Myocyte (in vitro differentiated cells): ENCODE results near the gene IGFLR1. TPM values are rescaled to one million over a fixed set of nuclear protein-coding genes. Genes with fewer than 3 reads are reported as not detected.
"Not testable (repeated sequence)": the region's sequence is repeated elsewhere in the genome, so short reads cannot be mapped to it uniquely, and the experiment has no call there.

ENCODE experiments used
- DNase-seq: peaks from one replicate; pipeline ENCODE4 v3.0.0-alpha.2; 2012; ENCODE audit warnings: low read depth
- total RNA-seq: library from RNA; depleted of rRNA; stranded (reverse); fragments of >200 nt; gene quantifications from 2 replicates; pipeline ENCODE4 v1.2.3, GENCODE V29; 2014

Gene IGFLR1
- total RNA-seq, 1 donor from 2014 or later = 4.8 TPM

DNA sequence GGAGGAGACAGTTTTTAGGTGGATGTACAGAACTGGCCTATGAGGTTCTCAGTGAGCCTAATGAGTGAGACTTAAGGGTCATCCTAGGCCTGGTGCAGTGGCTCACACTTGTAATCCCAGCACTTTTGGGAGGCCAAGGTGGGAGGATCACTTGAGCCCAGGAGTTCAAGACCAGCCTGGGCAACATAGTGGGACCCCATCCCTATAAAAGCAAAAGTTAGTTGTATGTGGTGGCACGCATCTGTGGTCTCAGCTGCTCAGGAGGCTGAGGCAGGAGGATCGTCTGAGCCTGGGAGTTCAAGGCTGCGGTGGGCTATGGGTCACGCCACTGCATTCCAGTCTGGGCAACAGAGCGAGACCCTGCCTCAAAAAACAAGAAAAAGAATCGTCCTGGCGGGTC lies 18.1 kb downstream of the IGFLR1 start:
- not testable (repeated sequence) for DNase-seq

DNA sequence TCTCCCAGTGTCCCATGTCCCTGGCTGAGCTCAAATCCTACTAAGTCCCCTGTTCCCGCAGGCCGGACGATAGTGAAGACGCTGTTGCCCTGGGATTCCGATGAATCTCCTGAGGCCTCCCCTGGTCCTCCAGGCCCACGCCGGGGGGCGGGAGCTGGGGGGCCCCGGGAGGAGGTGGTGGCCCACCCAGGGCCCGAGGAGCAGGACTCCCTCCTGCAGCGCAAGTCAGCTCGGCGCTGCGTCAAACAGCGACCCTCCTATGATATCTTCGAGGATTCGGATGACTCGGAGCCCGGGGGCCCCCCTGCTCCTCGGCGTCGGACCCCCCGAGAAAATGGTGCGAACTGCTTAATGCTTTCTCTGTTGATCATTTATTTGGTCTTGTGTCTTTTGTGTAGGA lies 18.6 kb downstream of the IGFLR1 start:
- no peak for DNase-seq

DNA sequence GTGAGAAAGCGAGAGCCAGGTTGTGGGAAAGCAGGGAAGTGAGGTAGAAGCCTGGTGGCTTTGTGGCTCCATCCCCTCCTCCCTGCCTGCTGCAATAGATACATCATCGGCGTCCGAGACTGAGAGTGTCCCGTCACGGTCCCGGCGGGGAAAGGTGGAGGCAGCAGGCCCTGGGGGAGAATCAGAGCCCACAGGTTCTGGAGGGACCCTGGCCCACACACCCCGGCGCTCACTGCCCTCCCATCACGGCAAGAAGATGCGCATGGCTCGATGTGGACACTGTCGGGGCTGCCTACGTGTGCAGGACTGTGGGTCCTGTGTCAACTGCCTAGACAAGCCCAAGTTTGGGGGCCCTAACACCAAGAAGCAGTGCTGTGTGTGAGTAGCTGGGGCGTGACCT lies 19.4 kb downstream of the IGFLR1 start:
- DNase-seq = no peak

DNA sequence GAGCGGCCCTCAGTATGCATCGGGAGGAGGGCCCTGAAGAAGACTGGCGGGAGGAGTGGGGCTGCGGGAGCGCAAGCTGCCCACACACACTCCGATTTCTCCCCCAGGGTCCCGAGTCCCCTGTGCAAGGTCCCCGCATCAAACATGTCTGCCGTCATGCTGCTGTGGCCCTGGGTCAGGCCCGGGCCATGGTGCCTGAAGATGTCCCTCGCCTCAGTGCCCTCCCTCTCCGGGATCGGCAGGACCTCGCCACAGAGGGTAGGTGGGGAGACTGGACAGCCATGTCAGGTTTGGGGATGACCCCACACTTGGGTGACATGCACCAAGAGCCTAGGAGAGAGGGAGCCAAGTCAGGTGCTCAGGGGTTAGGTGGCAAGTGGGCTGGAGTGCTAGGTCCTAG lies 19.8 kb downstream of the IGFLR1 start:
- DNase-seq = no peak

DNA sequence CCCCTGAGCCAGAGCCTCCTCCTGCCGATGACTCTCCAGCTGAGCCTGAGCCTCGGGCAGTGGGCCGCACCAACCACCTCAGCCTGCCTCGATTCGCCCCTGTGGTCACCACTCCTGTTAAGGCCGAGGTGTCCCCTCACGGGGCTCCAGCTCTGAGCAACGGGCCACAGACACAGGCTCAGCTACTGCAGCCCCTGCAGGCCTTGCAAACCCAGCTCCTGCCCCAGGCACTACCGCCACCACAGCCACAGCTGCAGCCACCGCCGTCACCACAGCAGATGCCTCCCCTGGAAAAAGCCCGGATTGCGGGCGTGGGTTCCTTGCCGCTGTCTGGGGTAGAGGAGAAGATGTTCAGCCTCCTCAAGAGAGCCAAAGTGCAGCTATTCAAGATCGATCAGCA lies 20.9 kb downstream of the IGFLR1 start:
- DNase-seq = no peak

DNA sequence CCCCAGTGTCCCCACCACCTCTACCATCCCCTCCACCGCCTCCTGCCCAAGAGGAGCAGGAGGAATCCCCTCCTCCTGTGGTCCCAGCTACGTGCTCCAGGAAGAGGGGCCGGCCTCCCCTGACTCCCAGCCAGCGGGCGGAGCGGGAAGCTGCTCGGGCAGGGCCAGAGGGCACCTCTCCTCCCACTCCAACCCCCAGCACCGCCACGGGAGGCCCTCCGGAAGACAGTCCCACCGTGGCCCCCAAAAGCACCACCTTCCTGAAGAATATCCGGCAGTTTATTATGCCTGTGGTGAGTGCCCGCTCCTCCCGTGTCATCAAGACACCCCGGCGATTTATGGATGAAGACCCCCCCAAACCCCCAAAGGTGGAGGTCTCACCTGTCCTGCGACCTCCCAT lies 21.6 kb downstream of the IGFLR1 start:
- DNase-seq = no peak

DNA sequence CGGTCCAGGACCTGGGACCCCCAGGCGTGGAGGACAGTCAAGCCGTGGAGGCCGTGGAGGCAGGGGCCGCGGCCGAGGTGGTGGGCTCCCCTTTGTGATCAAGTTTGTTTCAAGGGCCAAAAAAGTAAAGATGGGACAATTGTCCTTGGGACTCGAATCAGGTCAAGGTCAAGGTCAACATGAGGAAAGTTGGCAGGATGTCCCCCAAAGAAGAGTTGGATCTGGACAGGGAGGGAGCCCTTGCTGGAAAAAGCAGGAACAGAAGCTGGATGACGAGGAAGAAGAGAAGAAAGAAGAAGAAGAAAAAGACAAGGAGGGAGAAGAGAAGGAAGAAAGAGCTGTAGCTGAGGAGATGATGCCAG lies 22.1 kb downstream of the IGFLR1 start:
- no peak for DNase-seq

DNA sequence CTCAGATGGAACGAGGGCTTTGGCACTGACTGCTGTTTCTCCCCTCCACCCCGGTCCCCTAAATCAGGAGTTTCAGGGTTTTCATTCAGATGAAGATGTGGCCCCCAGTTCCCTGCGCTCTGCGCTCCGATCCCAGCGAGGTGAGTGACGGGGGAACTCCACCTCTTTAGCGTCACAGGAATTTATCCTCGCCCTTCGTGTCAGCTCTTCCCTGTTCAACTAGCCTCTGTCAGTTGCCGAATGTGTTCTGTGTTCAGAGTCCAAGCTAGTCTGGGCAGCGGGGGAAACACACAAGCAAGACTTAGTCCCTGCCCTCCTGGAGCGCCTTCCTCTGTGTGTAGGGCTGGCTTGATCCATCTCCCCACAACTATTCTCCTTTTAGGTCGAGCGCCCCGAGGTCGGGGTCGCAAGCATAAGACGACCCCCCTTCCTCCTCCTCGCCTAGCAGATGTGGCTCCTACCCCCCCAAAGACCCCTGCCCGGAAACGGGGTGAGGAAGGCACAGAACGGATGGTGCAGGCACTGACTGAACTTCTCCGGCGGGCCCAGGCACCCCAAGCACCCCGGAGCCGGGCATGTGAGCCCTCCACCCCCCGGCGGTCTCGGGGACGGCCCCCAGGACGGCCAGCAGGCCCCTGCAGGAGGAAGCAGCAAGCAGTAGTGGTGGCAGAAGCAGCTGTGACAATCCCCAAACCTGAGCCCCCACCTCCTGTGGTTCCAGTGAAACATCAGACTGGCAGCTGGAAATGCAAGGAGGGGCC lies 22.7 kb downstream of the IGFLR1 start:
- no peak for DNase-seq

DNA sequence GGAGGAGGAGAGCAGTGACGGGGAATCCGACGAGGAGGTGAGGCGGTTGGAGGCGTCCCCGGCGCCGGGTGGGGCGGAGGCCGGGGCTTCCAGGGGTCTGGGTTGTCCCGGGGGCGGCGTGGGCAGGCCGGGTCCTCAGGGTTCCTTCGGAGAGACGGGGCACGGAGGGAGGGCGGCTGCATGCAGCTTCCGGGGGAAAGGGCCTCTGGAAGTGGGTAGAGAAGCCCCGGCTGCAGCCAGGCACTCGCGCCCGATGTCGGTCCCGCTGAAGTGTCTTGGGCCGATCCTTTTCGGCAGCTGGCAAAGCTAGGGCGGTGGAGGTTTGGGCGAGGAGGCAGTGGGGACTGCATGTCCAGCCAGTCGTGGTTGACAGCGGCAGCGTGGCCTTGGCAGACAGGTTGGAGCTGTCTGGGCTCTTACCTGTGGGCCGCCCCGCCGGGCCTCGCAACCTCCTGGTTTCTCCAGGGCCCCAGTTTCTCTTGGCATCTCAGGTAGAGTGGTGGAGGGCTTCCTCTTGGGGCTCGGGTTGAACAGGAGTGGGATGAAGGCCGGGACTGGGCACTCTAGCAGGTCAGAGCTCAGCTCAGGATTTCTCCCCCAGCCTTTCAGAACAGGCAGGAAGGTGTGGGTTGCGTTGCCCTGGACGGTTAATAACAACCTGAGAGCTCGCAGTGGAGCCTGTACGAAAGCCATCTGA lies 23.8 kb downstream of the IGFLR1 start:
- DNase-seq = peak; percentile 46

DNA sequence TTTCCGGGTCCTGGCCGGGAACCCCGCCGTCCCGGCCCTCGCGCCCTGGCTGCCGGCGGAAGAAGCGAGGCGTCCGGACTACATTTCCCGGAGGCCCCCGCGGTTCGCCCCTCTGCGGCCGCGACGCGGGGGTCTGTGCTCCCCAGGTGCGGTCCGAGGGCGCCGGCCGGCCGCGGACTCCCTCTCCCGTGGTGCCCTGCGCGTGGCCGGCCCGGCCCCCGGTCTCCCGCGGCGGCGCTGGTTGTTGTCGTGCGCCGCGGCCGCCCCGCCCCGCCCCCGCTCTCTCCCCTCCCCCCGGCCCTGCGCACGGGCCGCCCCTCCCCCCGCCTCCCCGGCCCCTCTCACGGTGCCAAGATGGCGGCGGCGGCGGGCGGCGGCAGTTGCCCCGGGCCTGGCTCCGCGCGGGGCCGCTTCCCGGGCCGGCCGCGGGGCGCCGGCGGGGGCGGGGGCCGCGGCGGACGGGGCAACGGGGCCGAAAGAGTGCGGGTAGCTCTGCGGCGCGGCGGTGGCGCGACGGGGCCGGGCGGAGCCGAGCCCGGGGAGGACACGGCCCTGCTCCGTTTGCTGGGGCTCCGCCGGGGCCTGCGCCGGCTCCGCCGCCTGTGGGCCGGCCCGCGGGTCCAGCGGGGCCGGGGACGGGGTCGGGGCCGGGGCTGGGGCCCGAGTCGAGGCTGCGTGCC lies 24.4 kb downstream of the IGFLR1 start, which contains the start of gene KMT2B:
KMT2B (plus strand) TSS at position 339 of the 680 bp plus-strand sequence; CDS start at position 355, 16 bp downstream.
- peak; percentile 96 for DNase-seq

DNA sequence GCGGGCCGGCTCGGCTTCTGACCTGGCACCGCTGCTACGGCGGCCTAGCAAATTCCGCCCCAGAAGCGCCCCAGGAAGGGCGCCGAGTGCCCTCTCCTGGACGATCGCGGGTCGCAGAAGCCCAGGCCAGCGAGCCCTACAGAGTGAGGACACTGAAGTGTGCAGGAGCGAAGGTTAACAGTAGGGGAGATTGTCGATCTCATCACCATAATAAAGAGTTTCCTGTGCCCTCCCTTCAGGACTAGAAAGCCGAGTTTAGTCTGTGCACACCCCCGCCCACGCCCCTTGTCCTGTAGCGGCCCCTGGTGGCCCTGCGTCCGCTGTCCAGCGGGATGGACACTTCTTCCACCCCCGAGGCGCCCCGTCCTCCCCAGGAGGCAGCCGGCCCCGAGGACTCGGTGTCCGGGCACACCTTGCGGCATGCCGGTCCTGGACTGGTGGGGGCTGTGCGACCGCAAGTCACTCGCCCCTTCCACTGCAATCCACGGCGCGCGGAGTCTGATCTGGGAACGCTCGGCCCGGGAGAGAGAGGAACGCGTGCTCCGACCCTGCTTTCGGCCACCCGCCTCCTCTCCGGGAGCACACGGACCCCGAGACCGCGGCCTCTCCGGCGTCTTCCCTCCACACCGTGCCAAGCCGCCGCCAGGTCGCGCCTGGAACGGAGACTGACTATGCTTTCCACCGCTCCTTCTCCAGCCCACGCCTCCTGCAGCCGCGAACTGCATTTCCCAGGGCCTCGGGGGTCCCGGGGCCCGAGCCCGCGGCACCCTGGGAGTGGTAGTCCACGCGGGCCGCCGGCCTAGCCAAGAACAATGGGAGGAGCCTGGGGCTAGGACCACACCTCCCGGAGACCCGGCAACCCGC lies 25.2 kb downstream of the IGFLR1 start:
- DNase-seq = peak; percentile 90

DNA sequence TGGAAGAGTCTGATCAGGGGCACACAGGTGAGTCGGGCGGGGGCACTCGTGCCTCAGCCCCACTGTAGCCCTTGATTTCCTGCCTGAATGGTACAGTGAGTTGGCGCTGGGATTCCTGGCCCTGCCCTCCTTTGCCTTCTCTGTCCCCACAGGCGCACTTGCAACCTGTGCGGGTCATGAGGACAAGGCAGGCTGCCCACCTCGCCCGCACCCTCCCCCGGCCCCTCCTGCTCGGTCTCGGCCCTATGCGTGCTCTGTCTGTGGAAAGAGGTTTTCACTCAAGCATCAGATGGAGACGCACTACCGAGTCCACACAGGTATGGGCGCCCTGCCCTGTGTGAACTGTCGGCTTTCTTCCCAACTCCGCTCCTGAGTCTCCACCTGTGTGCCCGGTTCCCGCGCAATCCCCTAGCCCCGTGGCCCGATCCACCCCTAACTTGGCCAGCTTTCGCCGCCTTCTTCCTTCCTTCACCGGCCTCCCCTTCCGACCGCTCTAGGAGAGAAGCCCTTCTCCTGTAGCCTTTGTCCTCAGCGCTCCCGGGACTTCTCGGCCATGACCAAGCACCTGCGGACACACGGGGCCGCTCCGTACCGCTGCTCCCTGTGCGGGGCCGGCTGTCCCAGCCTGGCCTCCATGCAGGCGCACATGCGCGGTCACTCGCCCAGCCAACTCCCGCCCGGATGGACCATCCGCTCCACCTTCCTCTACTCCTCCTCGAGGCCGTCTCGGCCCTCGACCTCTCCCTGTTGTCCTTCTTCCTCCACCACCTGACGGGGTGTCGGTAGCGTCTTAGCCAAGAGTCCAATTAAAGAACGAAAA lies 26.1 kb downstream of the IGFLR1 start:
- no peak for DNase-seq

DNA sequence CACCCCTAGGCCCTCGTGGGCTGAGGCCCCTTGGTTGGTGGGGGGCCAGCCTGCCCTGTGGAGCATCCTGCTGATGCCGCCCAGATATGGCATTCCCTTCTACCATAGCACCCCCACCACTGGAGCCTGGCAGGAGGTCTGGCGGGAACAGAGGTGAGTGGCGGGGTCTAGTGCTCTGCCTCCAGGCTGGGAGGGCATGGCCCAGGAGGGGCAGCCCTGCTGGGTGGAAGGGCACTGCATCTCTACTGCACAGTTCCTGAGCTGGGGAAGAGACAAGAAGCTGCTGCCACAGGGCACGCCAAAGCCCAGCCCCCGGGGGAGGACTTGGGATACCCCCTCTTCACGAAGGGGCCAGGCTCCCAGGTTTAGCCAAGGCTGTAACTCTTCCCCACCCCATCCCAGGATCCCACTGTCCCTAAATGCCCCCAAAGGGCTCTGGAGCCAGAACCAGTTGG lies 26.9 kb downstream of the IGFLR1 start:
- DNase-seq = no peak

DNA sequence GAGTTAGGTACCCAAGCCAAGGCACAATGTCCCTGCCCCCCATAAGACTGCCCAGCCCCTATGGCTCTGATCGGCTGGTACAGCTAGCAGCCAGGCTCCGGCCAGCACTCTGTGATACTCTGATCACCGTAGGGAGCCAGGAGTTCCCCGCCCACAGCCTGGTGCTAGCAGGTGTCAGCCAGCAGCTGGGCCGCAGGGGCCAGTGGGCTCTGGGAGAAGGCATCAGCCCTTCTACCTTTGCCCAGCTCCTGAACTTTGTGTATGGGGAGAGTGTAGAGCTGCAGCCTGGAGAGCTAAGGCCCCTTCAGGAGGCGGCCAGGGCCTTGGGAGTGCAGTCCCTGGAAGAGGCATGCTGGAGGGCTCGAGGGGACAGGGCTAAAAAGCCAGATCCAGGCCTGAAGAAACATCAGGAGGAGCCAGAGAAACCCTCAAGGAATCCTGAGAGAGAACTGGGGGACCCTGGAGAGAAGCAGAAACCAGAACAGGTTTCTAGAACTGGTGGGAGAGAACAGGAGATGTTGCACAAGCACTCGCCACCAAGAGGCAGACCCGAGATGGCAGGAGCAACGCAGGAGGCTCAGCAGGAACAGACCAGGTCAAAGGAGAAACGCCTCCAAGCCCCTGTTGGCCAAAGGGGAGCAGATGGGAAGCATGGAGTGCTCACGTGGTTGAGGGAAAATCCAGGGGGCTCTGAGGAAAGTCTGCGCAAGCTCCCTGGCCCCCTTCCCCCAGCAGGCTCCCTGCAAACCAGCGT lies 27.5 kb downstream of the IGFLR1 start:
- no peak for DNase-seq

DNA sequence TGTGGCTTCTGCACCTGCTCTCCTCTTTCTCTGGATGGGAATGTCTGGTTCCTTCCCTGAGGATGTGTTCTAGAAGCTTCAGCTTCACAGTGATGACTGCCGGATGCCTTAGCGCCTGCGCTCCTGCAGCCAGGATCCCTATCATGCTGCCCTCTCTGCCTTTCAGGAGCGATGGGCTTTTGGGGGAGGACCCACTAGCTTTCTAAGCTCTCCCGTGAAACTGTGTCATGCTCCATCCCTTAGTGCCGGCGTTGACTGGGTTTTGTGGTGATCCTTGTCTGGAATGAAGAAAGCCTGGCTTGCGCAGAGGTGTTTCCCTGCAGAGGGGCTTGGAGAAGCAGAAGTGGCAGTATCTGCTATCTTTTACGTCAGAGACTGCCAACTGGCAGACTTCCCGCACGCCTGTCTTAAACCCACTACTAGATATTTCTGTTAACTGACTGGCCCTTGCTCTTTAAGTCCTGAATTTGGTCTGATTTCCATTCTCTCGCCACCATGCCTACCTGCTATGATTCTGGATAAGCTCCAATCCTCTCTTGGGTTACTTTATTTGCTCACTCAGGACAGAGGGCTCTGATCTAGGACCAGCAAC lies 28.3 kb downstream of the IGFLR1 start:
- DNase-seq = no peak

DNA sequence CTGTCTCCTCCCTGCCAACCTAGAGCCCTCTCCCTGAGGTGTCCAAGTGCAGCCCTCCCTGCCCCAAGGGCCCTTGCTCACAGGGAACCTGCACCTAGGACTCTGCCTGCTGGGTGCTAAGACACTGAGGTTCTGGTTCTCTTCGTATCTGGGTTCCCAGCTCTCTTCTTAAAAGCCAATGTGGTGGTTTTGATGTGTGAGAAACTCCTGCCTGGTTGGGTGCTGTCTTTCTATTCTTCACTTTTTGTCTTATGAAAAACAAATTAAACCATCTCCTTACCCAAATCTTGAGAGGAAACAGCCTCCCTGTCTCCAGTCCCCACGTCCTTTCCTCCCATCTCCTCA lies 28.8 kb downstream of the IGFLR1 start:
- no peak for DNase-seq

DNA sequence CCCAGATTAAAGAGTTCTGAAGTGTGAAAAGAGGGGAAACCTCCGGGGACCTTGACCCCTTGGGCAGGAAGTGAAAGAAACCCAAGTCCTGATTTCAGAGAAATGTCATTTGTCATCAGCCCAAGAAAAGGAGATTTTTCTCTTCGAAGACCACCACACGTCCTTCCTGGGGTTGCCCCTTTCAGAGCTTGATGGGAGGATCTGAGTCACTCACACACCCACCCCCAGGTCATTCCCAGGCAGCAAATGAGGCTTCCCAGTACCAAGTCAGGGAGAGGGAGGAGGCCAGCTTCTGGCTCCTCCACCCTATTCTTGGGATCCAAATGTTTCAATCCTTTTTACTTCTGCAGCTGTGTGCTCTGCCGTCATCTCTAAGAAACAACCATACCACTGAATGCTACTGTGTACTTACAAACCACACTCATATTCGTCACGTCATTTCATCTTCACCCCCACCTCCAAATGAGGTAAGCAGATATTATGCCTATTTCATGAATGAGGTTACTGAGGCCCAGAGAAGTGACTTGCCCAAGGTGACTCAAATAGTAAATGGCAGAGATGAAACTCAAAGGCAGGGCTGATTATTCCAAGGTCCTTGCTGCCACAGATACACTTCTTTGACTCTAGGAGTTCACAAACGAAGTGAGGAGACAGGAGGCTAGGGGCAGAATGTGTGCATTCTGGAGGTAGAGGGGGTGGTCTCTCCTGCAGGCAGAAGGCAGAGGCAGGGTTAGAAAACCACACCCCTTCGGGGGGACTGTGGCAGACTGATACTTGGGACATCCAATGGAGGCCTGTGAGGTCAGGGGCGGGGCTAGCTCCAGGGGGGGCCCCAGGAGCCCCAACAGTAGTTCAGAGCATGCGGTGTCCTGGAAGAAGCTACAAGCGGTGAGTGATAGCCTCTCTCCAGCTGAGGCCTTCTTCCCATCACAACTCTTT lies 29.4 kb downstream of the IGFLR1 start:
- DNase-seq = no peak
